OCI-LY3 (cell line): ENCODE data around the gene TET2.

ENCODE experiments used
- CTCF ChIP-seq: fragments of 200-600, 300-600 bp; sonication (generic); IDR thresholded peaks from 2 replicates; pipeline ENCODE4 v1.5.1; 2014; ENCODE audit warnings: antibody characterized with exemption, low read length, low read depth
- EZH2phosphoT487 ChIP-seq: fragments of 200-600 bp; shearing (Covaris generic); IDR thresholded peaks from 2 replicates; pipeline ENCODE4 v1.6.1; 2018; ENCODE audit warnings: antibody characterized with exemption, mixed run types, low read depth

- TF ChIP-seq CTCF, result no peak
- TF ChIP-seq EZH2phosphoT487, result no peak
These were observed 94.8 kb downstream of the TET2 start for GRCh38 chr4:105241451-105241850.
